Measurements from ENCODE around the gene SMAD1.
"Not testable (repeated sequence)": the region's sequence is repeated elsewhere in the genome, so short reads cannot be mapped to it uniquely, and the experiment has no call there.

SMAD1 gene

DNA sequence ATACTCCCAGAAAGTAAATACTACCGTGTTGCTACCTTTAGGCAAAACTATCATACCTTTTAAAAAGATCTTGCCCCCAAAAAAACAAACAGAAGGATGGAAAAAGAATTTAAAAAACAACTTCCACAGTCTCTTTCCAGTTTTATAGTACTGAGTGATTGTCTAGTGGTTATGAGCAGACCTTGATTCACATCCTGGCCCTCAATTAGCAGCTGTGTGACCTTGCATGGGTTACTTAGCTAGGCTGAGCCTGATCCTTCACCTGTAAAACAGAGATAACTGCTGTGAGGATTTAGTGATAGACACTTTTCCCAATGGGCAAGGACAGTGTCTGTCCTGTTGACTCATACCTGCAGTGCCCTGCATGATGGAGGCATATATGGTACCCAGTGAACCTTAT lies 49.0 kb downstream of the SMAD1 start:
- DNase-seq = no peak

- no peak for DNase-seq
Observed at GRCh38 chr4:145531223-145531622, 49.6 kb downstream of the SMAD1 start.

GRCh38 chr4:145531859-145532258 lies 50.2 kb downstream of the SMAD1 start:
- DNase-seq = no peak

DNA sequence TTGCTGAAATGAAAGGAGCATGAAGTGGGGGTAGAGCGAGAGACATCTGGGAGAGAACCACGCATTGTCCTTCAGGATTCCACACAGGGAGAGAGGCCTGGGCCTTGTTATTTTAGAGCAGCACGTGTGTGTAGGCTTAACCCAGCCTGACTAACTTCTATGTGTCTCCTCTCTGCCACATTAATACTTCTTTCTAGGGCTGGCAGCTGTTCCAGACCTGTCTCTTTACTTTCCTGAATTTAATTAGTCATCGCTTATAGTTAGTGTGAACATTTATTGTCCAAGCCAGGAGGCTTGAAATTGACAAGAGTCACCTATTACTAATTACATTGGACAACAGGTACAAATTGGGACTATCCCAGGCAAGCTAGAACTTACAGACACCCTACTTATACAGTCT lies 51.3 kb downstream of the SMAD1 start:
- no peak for DNase-seq

DNA sequence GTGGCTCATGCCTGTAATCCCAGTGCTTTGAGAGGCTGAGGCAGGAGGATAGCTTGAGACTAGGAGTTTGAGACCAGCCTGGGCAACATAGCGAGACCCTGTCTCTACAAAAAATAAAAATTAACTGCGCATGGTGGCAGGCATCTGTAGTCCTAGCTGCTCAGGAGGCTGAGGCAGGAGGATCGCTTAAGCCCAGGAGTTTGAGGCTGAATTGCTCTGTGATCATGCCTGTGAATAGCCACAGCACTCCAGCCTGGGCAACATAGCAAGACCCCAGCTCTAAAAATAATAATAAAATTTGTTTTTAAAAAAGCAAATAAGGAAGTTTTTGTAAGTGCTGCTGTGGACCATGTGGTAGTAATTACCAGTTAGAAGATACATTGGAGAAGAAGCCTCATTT lies 51.8 kb downstream of the SMAD1 start:
- DNase-seq = not testable (repeated sequence)

DNA sequence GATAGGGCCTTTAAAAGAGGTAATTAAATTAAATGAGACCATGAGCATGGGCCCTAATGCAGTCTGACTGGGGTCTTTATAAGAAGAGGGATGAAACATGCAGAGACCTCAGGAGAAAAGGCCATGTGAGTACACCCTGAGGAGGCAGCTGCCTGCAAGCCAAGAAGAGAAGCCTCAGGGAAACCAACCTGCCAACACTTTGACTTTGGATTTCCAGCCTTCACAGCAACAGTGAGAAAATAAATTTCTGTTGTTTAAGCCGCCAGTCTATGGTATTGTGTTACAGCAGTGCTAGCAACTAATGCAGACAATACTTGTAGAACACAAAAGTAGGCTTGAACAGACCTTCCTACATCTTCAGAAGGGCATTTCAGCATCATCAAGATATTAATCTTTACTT lies 52.3 kb downstream of the SMAD1 start:
- no peak for DNase-seq

GRCh38 chr4:145535202-145535601 lies 53.5 kb downstream of the SMAD1 start:
- no peak for DNase-seq

DNA sequence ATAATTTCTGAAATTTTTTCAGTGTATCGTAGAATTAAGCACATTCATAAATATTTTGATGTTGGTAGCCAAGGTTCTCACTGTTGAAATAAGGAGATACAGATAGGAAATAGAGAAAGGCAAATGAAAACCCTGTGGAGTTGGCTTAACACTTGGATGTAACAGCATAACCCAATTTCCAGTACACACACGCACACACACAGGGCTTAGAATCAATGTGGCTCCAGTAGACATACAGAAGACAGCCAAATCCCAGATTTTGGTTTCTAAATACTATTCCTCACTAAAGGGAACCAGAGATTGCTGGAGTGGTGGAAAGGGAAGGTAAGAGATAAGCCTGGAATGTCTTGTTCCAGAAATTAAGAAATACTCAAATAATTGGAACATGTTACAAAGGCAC lies 54.4 kb downstream of the SMAD1 start:
- no peak for DNase-seq

DNA sequence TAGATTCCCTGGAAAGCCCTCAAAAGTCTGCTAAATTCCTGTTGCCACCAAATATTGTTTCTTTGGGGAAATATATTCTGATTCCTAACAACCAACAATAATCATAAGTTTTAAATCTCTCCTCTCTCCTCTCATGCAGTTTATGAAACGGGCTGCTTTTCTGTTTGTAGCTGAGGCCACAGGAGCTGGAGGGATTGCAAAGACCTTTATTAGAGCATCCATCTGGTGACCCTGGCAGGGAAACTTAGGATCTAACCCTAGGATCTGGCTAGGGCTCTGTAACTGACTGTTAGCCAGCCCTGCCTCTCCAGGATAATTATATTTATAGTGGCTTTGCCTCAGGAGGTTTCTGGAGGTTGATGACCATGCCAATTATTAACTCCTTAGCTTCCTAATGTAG lies 56.9 kb downstream of the SMAD1 start:
- DNase-seq = no peak

DNA sequence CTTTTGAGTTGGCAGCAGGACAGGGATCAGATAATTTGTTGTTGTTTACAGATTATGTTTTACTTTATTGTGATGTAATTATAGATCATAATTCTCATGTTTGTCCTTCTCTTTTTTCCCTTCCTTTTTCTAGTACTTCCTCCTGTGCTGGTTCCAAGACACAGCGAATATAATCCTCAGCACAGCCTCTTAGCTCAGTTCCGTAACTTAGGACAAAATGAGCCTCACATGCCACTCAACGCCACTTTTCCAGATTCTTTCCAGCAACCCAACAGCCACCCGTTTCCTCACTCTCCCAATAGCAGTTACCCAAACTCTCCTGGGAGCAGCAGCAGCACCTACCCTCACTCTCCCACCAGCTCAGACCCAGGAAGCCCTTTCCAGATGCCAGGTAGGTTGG lies 58.0 kb downstream of the SMAD1 start:
- DNase-seq = no peak

GRCh38 chr4:145540235-145540634 lies 58.6 kb downstream of the SMAD1 start:
- DNase-seq = no peak

DNA sequence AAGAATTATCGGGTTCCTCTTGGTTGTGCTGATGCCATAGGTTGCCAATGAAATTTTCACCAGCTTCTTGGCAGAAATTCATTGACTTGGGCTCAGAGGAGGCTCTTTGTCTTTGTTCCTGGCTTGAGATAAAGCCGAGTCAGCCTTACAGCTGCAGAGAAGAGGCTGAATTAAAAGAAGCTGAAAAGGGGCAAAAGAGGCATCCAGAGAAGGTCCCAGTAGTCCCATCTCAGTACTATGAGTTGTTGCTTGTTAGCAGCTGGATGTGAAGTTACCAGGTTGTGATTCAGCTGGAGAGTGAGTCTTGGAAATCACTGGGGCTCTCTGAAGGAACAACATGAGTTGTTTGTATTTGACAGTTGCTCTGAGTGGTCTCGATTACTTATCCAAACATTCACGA lies 59.7 kb downstream of the SMAD1 start:
- no peak for DNase-seq

- no peak for DNase-seq
Observed at GRCh38 chr4:145545031-145545430, 63.4 kb downstream of the SMAD1 start.

DNA sequence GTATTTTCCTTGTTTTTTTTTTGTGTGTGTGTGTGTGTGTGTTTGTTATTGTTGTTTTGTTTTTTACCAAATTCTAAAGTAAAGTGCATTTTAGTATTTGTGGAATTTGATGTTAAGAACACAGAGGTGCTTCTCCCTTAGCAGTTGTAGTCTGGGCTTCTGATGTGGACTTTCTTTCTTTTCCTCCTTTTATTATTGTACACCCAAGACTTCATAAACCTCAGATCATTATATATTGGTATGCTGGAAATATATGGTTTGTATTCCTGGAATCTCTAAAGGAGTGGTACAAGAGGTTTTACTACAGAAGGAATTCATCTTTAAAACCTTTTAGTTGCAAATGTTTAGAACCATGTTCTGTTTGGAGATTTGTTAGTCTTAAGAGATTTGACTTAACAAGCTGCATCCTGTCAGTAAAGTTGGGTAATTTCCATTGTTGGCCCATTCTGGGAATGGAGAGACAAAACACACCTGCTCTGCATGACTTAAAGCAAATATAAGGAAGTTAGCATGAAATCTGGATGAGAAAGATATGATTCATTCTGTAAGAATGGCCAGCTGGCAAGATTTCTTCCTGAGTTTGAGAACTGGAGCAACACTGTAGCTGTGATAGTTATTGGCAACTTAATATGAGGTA lies 64.0 kb downstream of the SMAD1 start:
- DNase-seq = peak; percentile 25

DNA sequence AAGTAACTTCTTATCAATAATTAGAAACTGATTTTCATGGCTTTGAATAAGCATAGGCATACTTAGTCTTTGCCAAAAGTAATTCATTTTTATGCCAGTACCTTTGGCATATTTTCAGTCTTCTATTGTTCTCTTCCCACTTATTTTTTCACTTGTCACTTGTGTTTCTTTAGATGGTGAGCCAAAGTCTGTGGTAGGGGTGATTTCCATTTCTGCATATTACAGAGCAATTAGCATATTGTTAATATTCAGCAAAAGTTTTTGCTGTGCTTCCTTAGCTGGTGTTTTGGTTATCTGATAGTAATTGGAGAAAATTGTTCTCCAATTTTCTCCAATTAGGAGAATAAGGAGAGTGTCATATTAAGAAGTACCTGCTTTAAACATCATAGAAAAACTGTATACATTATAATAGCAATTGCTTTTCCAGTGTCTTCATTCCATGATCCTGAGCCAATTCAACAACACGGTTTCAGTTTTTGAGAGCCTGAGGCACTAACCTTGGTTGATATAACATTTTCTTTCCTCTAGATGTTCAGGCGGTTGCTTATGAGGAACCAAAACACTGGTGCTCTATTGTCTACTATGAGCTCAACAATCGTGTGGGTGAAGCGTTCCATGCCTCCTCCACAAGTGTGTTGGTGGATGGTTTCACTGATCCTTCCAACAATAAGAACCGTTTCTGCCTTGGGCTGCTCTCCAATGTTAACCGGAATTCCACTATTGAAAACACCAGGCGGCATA lies 64.7 kb downstream of the SMAD1 start:
- DNase-seq = no peak

DNA sequence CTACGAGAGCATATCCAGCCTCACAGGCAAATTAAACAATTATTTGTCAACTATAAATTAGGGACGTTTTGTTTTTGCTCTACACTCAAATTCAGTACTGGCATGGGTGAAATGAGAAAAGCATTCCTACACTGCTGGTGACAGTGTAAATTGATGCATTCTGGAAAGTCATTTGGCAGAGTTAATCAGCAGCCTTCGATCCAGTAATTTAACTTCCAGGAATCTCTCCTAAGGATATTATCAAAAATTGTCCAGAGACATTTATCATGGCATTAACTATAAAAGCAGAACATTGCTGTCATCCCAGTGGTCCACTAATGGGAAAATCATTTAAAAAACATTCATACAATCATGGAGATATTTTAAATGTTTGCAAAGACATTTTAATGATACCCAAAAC lies 70.0 kb downstream of the SMAD1 start:
- no peak for DNase-seq

- no peak for DNase-seq
Observed at GRCh38 chr4:145552181-145552822, 70.6 kb downstream of the SMAD1 start.

GRCh38 chr4:145553375-145553774 lies 71.7 kb downstream of the SMAD1 start:
- no peak for DNase-seq

DNA sequence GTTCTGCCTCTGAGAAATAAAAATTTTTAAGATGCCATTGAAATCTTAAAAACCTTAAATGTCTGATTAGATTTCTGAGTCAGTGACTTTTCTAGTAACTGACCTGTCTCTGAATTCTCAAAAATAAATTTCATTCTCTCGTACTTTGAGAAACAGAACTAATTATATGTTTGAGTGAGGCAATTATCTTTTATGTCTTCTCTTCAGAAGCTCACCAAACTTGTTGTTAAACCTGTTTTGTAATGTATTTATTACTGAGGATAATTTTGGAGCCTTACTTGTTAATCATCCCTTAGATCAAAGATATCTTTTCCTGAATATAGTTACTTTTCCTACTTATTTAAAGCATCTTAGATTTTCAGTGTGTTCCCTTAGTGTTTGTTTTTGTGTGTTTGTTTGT lies 73.0 kb downstream of the SMAD1 start:
- no peak for DNase-seq

DNA sequence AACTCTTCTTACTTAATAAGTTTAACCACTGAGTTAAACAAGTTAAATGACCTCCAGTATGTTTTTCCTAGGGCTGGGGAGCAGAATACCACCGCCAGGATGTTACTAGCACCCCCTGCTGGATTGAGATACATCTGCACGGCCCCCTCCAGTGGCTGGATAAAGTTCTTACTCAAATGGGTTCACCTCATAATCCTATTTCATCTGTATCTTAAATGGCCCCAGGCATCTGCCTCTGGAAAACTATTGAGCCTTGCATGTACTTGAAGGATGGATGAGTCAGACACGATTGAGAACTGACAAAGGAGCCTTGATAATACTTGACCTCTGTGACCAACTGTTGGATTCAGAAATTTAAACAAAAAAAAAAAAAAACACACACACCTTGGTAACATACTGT lies 76.1 kb downstream of the SMAD1 start:
- peak; percentile 82 for DNase-seq

GRCh38 chr4:145563293-145563985 lies 81.8 kb downstream of the SMAD1 start:
- no peak for DNase-seq

GRCh38 chr4:145564540-145564939 lies 82.9 kb downstream of the SMAD1 start:
- no peak for DNase-seq

GRCh38 chr4:145565328-145565727 lies 83.7 kb downstream of the SMAD1 start:
- no peak for DNase-seq

All from hematopoietic multipotent progenitor cell treated with erythropoietin and hydrocortisone succinate and interleukin-3 and kit ligand, for 6 days (in vitro differentiated cells).